CD14-positive monocyte (primary cell): ENCODE data around the gene FOXE3. TPM values are rescaled to one million over a fixed set of nuclear protein-coding genes. Genes with fewer than 3 reads are reported as not detected.

ENCODE experiments used
- DNase-seq, 3 donors: peaks; one replicate each; pipeline ENCODE4 v3.0.0-alpha.2; 2011 to 2022
- H2AFZ ChIP-seq: 2 replicates; pipeline ENCODE4 v1.6.0; 2012; ENCODE audit warnings: mild to moderate bottlenecking, low read depth, low read length, inconsistent platforms; ENCODE audit not compliant: insufficient read depth, poor library complexity, severe bottlenecking
- H3K27ac ChIP-seq, 2 donors: 1 replicate in 1 of 2; 2 replicates in 1 of 2; pipeline ENCODE4 v1.5.1; 2012 to 2013; ENCODE audit warnings: low read length in 2 of 2, control low read depth in 1 of 2, inconsistent platforms in 1 of 2, low read depth in 1 of 2, mild to moderate bottlenecking in 1 of 2
- H3K27me3 ChIP-seq, 2 donors: one replicate each; pipeline versions ENCODE4 v1.6.0 to v1.6.1; 2011 to 2013; ENCODE audit warnings: low read length in 2 of 2; ENCODE audit not compliant: control insufficient read depth in 2 of 2, insufficient read depth in 2 of 2
- H3K36me3 ChIP-seq, 2 donors: replicated peaks in 1 of 2; 1 replicate in 1 of 2; 2 replicates in 1 of 2; pipeline versions ENCODE4 v1.5.1 to v1.6.1; 2012 to 2013; ENCODE audit warnings: low read length in 2 of 2, control low read depth in 1 of 2, inconsistent platforms in 1 of 2, mild to moderate bottlenecking in 1 of 2; ENCODE audit not compliant: insufficient read depth in 2 of 2, control insufficient read depth in 1 of 2
- H3K4me1 ChIP-seq, 2 donors: 1 replicate in 1 of 2; 2 replicates in 1 of 2; pipeline versions ENCODE4 v1.5.1 to v1.6.1; 2012 to 2013; ENCODE audit warnings: low read length in 2 of 2, control low read depth in 1 of 2, inconsistent platforms in 1 of 2, mild to moderate bottlenecking in 1 of 2, moderate library complexity in 1 of 2; ENCODE audit not compliant: insufficient read depth in 2 of 2, control insufficient read depth in 1 of 2
- H3K4me2 ChIP-seq: replicated peaks from 2 replicates; pipeline ENCODE3; 2012; ENCODE audit warnings: low read length, moderate library complexity, mild to moderate bottlenecking; ENCODE audit not compliant: poor library complexity, severe bottlenecking; ENCODE audit errors: extremely low read depth
- H3K4me3 ChIP-seq, 3 experiments: fragments of 200-600 bp in 1 of 3; sonication (generic) in 1 of 3; replicated peaks in 1 of 3; 1 replicate in 2 of 3; 2 replicates in 1 of 3; pipeline ENCODE4 v1.5.1; 2011 to 2013; ENCODE audit warnings: low read length in 3 of 3, mild to moderate bottlenecking in 3 of 3, control low read depth in 2 of 3, low read depth in 2 of 3, inconsistent platforms in 1 of 3, moderate library complexity in 1 of 3
- H3K79me2 ChIP-seq: 2 replicates; pipeline ENCODE4 v1.6.0; 2012; ENCODE audit warnings: mild to moderate bottlenecking, control low read depth, inconsistent platforms, low read length, moderate library complexity; ENCODE audit not compliant: insufficient read depth
- H3K9ac ChIP-seq: 2 replicates; pipeline ENCODE4 v1.6.0; 2017; ENCODE audit warnings: low read length, mild to moderate bottlenecking; ENCODE audit not compliant: insufficient read depth, poor library complexity, severe bottlenecking
- H3K9me3 ChIP-seq, 2 donors: replicated peaks in 1 of 2; 1 replicate in 1 of 2; 2 replicates in 1 of 2; pipeline versions ENCODE4 v1.5.1 to v1.6.1; 2012 to 2013; ENCODE audit warnings: low read length in 2 of 2, control low read depth in 1 of 2; ENCODE audit not compliant: control insufficient read depth in 1 of 2, insufficient read depth in 1 of 2
- H4K20me1 ChIP-seq: 2 replicates; pipeline ENCODE4 v1.6.0; 2012; ENCODE audit warnings: mild to moderate bottlenecking, low read length, control low read depth, moderate library complexity; ENCODE audit not compliant: insufficient read depth
- H3K27ac Mint-ChIP-seq, 7 donors: one replicate each; pipeline ENCODE4 v1.8.0; 2020; ENCODE audit warnings: mild to moderate bottlenecking in 7 of 7, mixed read lengths in 7 of 7, moderate library complexity in 6 of 7, inconsistent platforms in 2 of 7
- H3K27me3 Mint-ChIP-seq, 3 donors: one replicate each; pipeline ENCODE4 v1.8.0; 2021 to 2022; ENCODE audit warnings: low read depth in 3 of 3, mild to moderate bottlenecking in 3 of 3, mixed read lengths in 3 of 3, moderate library complexity in 3 of 3, inconsistent platforms in 1 of 3
- H3K36me3 Mint-ChIP-seq, 2 donors: one replicate each; pipeline ENCODE4 v1.8.0; 2020; ENCODE audit warnings: mixed read lengths in 2 of 2, inconsistent platforms in 1 of 2, mild to moderate bottlenecking in 1 of 2
- H3K4me1 Mint-ChIP-seq: one replicate; pipeline ENCODE4 v1.8.0; 2020; ENCODE audit warnings: mild to moderate bottlenecking, mixed read lengths
- H3K4me3 Mint-ChIP-seq, 2 donors: one replicate each; pipeline ENCODE4 v1.8.0; 2020; ENCODE audit warnings: mild to moderate bottlenecking in 2 of 2, mixed read lengths in 2 of 2, moderate library complexity in 1 of 2
- H3K9me3 Mint-ChIP-seq, 7 donors: one replicate each; pipeline ENCODE4 v1.8.0; 2020 to 2022; ENCODE audit warnings: mixed read lengths in 7 of 7, mild to moderate bottlenecking in 6 of 7, moderate library complexity in 6 of 7, inconsistent platforms in 2 of 7
- whole genome bisulfite sequencing: methylation state at CpG from one replicate; pipeline ENCODE4 v1.1.5; 2013; ENCODE audit warnings: missing lambda C conversion rate; ENCODE audit not compliant: insufficient coverage; 5-methylcytosine and 5-hydroxymethylcytosine counted together
- intact Hi-C, 2 donors: fragments of 100-400 bp; cut with micrococcal nuclease; formaldehyde crosslinking; loops; one replicate each; pipeline versions ENCODE4 v1.15.0 to v1.15.1; 2023
- polyA plus RNA-seq, 3 donors: library from polyadenylated mRNA; depleted of rRNA in 1 of 3; unstranded in 2 of 3; stranded (reverse) in 1 of 3; fragments of 300-500 nt in 2 of 3; fragments of >200 nt in 1 of 3; fragmentation: Illumina TruSeq in 2 of 3; gene quantifications; 1 replicate in 2 of 3; 2 replicates in 1 of 3; pipeline ENCODE4 v1.2.3, GENCODE V29; 2012 to 2021
- TF ChIP-seq, protein P1 (sequence below): fragments of 200-600 bp; IDR thresholded peaks from one replicate; pipeline ENCODE4 v1.8.0; 2022; ENCODE audit warnings: antibody characterized with exemption, mild to moderate bottlenecking

Gene FOXE3
- polyA plus RNA-seq, 3 donors, result not detected

DNA sequence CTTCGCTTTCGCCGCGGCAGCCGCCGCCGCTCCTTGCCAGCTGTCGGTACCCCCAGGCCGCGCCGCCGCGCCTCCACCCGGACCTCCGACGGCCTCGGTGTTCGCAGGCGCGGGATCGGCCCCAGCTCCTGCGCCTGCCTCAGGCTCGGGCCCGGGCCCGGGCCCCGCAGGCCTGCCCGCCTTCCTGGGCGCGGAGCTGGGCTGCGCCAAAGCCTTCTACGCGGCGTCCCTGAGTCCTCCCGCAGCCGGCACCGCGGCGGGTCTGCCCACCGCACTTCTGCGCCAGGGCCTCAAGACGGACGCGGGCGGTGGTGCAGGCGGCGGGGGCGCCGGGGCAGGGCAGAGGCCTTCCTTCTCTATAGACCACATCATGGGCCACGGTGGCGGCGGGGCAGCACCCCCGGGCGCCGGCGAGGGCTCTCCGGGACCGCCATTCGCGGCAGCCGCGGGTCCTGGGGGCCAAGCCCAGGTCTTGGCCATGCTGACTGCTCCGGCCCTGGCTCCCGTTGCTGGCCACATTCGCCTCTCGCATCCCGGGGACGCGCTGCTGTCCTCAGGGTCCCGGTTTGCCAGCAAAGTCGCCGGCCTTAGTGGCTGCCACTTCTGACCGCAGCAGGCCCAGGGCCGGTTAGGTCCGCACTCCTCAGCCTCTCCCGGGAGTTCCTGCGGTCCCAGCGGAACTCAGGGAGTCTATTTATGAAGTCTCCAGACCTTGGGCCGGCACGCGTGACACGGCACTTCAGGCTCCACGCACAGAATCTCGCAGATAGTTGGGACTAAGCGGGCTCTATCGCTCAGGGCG, 23.1 kb downstream of the FOXE3 start:
- DNase-seq, result no peak
- Histone ChIP-seq H3K4me2 (peak overlapping the region; percentile 85), H4K20me1 (peaks cover 8% of the 10 kb centered on the region), H3K4me1 (peaks cover 17 to 45% of the 10 kb centered on the region in 2 donors), H3K79me2 (no peaks in the 10 kb centered on the region), H3K27me3 (peaks cover 72 to 81% of the 10 kb centered on the region in 2 donors), H2AFZ (no peak overlapping the region), H3K9ac (no peak overlapping the region), H3K36me3 (no peaks in the 10 kb centered on the region), H3K9me3 (peaks cover 0 to 21% of the 10 kb centered on the region in 2 donors), H3K27ac (no peak overlapping the region), H3K4me3 (peak overlapping the region in 1 of 3 experiments; percentile 77)
- H3K4me3 Mint-ChIP-seq, result no peak overlapping the region
- no peak overlapping the region for H3K27ac Mint-ChIP-seq
- peaks cover 34% of the 10 kb centered on the region for H3K4me1 Mint-ChIP-seq
- 5% methylated on average over 79 of the region's 86 CpGs for WGBS
- intact Hi-C loops, result loop anchor here (5.0 to 10.0 kb wide), 3 partner anchors 102 to 286 kb away; no protein-coding TSS in a partner anchor
- TF ChIP-seq, protein P1, sequence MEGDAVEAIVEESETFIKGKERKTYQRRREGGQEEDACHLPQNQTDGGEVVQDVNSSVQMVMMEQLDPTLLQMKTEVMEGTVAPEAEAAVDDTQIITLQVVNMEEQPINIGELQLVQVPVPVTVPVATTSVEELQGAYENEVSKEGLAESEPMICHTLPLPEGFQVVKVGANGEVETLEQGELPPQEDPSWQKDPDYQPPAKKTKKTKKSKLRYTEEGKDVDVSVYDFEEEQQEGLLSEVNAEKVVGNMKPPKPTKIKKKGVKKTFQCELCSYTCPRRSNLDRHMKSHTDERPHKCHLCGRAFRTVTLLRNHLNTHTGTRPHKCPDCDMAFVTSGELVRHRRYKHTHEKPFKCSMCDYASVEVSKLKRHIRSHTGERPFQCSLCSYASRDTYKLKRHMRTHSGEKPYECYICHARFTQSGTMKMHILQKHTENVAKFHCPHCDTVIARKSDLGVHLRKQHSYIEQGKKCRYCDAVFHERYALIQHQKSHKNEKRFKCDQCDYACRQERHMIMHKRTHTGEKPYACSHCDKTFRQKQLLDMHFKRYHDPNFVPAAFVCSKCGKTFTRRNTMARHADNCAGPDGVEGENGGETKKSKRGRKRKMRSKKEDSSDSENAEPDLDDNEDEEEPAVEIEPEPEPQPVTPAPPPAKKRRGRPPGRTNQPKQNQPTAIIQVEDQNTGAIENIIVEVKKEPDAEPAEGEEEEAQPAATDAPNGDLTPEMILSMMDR, result no peak
- H3K27me3 Mint-ChIP-seq, result peaks cover 30 to 40% (median 30%) of the 10 kb centered on the region in 3 donors
- peaks cover 20 to 21% of the 10 kb centered on the region in 2 donors for H3K36me3 Mint-ChIP-seq
- H3K9me3 Mint-ChIP-seq, result peaks cover 0 to 31% (median 19%) of the 10 kb centered on the region in 7 donors

DNA sequence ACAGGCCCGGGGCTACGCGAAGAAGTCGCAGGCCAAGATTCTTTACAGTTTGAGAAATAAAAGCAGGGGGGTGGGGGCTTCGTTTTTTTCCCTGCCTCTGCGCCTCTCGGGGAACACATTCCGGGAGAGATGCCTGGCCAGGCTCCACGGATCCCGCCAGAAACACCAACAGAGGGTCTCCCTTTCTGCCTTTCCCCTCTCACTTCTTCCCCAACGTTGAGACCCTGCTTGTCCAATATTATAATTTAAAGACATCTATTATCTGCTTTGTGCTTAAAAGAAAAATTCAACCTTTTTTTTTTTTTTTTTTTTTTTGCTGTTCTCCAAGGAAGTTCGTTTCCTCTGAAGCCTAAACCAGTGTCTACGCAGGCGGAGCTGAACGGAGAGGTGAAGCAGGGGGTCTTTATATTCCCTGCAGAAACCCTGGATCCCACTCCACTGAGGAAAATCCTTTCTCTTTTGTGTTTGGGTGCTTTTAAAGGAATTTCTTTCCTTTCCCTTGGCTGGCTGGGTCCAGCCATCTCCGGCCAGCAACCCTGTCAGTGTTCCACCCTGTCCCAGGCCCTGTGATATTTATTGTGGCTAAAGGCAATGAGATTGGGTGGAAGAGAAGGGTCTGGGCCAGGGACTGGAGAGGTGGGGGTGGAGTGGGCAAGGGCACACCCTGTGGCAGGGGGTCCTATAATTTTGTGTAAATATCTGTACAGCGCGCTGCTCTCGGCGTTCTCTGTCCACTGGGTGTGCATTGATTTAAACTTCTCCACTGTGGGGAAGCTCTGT, 23.9 kb downstream of the FOXE3 start:
- H3K27me3 ChIP-seq, result peaks cover 70 to 81% of the 10 kb centered on the region in 2 donors

More for the DNA sequence above, 23.9 kb downstream of the FOXE3 start:
- no peak for DNase-seq
- Histone ChIP-seq H2AFZ (no peak overlapping the region), H4K20me1 (peaks cover under 1% of the 10 kb centered on the region), H3K9me3 (peaks cover 0 to 26% of the 10 kb centered on the region in 2 donors), H3K4me3 (no peak overlapping the region), H3K4me1 (peaks cover 21 to 46% of the 10 kb centered on the region in 2 donors), H3K4me2 (no peak overlapping the region), H3K9ac (no peak overlapping the region), H3K36me3 (no peaks in the 10 kb centered on the region), H3K27ac (no peak overlapping the region), H3K79me2 (no peaks in the 10 kb centered on the region)
- no peak overlapping the region for H3K27ac Mint-ChIP-seq
- peaks cover 18 to 19% of the 10 kb centered on the region in 2 donors for H3K36me3 Mint-ChIP-seq
- intact Hi-C loops, result loop anchor here (5.0 to 10.0 kb wide), 3 partner anchors 103 to 285 kb away; no protein-coding TSS in a partner anchor
- no peak overlapping the region for H3K4me3 Mint-ChIP-seq
- peaks cover 0 to 34% (median 22%) of the 10 kb centered on the region in 7 donors for H3K9me3 Mint-ChIP-seq
- TF ChIP-seq, protein P1, result no peak
- WGBS, result 27% methylated on average over 7 of the region's 20 CpGs
- peaks cover 22 to 33% (median 22%) of the 10 kb centered on the region in 3 donors for H3K27me3 Mint-ChIP-seq
- peaks cover 35% of the 10 kb centered on the region for H3K4me1 Mint-ChIP-seq
